Lower leg skin (tissue), 4 donors: ENCODE data around the gene COL4A2. TPM values are rescaled to one million over a fixed set of nuclear protein-coding genes. Genes with fewer than 3 reads are reported as not detected.

Experiments
- DNase-seq, 2 donors: peaks; one replicate each; pipeline ENCODE4 v3.0.0-alpha.2; 2019; ENCODE audit warnings: low spot score in 2 of 2
- H3K4me3 ChIP-seq: fragments of 200-600 bp; sonication (generic); 2 replicates; pipeline ENCODE4 v1.5.1; 2017; ENCODE audit warnings: mild to moderate bottlenecking, low read depth; ENCODE audit not compliant: poor library complexity, severe bottlenecking
- POLR2A ChIP-seq, 2 donors: fragments of 450-650 bp; IDR thresholded peaks; one replicate each; pipeline ENCODE4 v1.6.1; 2016 to 2017; ENCODE audit warnings: antibody characterized with exemption in 2 of 2, mild to moderate bottlenecking in 1 of 2, moderate library complexity in 1 of 2
- WGBS, 2 donors: methylation state at CpG; one replicate each; pipeline ENCODE4 v1.1.5; 2018; 5-methylcytosine and 5-hydroxymethylcytosine counted together
- intact Hi-C: fragments of 100-400 bp; cut with DNase I; formaldehyde crosslinking; loops from one replicate; pipeline ENCODE4 v1.15.0; 2023; ENCODE audit warnings: low total_unique reads
- total RNA-seq, 4 donors: library from RNA; depleted of rRNA; stranded (reverse); fragments of >200 nt; gene quantifications; one replicate each; pipeline ENCODE4 v1.1.0, GENCODE V29; 2016
- TF ChIP-seq, protein P1 (sequence below), 3 donors: fragments of 450-650 bp; IDR thresholded peaks; one replicate each; pipeline ENCODE4 v1.5.1; 2016; ENCODE audit warnings: antibody characterized with exemption in 3 of 3, mild to moderate bottlenecking in 3 of 3, moderate library complexity in 2 of 3

The COL4A2 gene
- total RNA-seq, 4 donors from 2014 or later: 40.8 to 119 (median 58.9) TPM

GRCh38 chr13:110541526-110541920 lies 234.4 kb downstream of the COL4A2 start:
- H3K4me3 ChIP-seq: no peak overlapping the region
- no peak for TF ChIP-seq POLR2A (IDR thresholded peaks at IDR 0.05)
- TF ChIP-seq, protein P1, sequence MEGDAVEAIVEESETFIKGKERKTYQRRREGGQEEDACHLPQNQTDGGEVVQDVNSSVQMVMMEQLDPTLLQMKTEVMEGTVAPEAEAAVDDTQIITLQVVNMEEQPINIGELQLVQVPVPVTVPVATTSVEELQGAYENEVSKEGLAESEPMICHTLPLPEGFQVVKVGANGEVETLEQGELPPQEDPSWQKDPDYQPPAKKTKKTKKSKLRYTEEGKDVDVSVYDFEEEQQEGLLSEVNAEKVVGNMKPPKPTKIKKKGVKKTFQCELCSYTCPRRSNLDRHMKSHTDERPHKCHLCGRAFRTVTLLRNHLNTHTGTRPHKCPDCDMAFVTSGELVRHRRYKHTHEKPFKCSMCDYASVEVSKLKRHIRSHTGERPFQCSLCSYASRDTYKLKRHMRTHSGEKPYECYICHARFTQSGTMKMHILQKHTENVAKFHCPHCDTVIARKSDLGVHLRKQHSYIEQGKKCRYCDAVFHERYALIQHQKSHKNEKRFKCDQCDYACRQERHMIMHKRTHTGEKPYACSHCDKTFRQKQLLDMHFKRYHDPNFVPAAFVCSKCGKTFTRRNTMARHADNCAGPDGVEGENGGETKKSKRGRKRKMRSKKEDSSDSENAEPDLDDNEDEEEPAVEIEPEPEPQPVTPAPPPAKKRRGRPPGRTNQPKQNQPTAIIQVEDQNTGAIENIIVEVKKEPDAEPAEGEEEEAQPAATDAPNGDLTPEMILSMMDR (IDR thresholded peaks at IDR 0.05): no peak
- intact Hi-C loops: no loop called here
- WGBS, 2 donors: 36 to 39% methylated on average over 4 of the region's 4 CpGs
- no peak for DNase-seq

- intact Hi-C loops: no loop called here
- no peak for DNase-seq
- TF ChIP-seq, protein P1 (IDR thresholded peaks at IDR 0.05): no peak
- no peak for TF ChIP-seq POLR2A (IDR thresholded peaks at IDR 0.05)
- 82 to 91% methylated on average over 6 of the region's 6 CpGs for WGBS, 2 donors
- no peak overlapping the region for H3K4me3 ChIP-seq
Observed at GRCh38 chr13:110542169-110542796, 235.2 kb downstream of the COL4A2 start.

- TF ChIP-seq POLR2A (IDR thresholded peaks at IDR 0.05): no peak
- TF ChIP-seq, protein P1 (IDR thresholded peaks at IDR 0.05): no peak
- 96 to 99% methylated on average over 4 of the region's 4 CpGs for WGBS, 2 donors
- H3K4me3 ChIP-seq: no peak overlapping the region
- intact Hi-C loops: no loop called here
- no peak for DNase-seq
Observed at GRCh38 chr13:110546378-110546777, 239.3 kb downstream of the COL4A2 start.

DNA sequence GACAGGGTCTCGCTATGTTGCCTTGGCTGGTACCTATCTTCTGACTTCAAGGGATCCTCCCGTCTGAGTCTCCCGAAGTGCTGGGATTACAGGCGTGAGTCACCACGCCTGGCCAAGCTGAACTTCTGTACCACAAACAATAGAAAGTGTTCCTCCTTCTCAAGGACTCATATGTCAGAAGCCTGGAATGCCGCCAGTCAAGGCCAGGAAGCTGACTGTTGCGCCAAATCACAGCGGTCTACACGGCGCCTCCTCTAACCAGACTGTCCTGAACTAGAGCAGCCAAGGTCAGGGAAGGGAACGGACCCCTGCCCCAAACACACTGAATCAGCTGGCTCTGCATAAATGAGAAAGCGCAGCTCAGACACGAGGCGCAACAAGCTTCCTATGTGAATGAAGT lies 239.8 kb downstream of the COL4A2 start:
- 77 to 93% methylated on average over 14 of the region's 14 CpGs for WGBS, 2 donors
- intact Hi-C loops: no loop called here
- peak; percentile 58 to 94 for DNase-seq

DNA sequence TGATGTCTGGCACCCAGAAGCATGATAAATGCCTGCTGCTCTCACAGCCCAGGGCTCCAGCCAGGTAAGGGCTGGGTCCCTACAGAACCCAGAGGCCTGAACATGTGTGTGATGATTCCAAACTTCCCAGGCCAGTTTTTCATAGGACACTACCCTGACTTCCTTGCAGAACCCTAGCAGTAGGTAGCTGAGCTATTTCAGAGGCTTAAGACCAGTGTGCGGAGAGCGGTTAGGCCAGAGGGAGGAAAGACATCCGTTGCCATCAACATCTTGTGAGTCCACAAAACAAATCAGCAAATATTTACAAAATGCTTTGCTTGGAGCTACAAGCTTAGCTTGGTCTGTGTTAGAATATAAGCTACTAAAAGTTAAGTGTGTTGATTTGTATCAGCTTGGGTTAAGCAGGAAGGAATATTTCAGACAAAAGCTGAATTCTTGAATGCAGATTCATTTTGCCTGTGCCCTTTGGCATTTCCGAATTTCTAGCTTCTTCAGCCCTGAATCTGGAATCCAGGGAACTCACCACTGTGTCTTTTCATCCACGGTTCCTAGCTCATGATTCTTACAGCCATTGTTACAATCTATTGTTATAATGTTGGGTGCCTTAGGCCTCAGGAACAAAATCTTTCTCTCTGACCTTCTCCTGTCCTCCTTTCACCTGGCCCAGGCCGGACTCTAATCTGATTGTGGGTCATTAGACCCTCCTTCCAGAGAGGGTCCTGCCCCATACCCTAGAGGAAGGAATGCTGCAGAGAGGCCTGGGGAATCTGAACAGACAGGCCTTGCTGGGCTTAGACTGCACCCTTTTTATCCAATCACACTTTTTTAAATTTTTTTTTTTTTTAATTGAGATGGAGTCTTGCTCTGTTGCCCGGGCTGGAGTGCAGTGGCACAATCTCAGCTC lies 242.1 kb downstream of the COL4A2 start:
- no peak for TF ChIP-seq POLR2A (IDR thresholded peaks at IDR 0.05)
- TF ChIP-seq, protein P1 (IDR thresholded peaks at IDR 0.05): no peak
- 89 to 91% methylated on average over 7 of the region's 7 CpGs for WGBS, 2 donors
- no peak overlapping the region for H3K4me3 ChIP-seq
- intact Hi-C loops: no loop called here
- DNase-seq: no peak

More for the DNA sequence above, 239.8 kb downstream of the COL4A2 start:
- H3K4me3 ChIP-seq: no peak overlapping the region
- TF ChIP-seq, protein P1 (IDR thresholded peaks at IDR 0.05): no peak
- no peak for TF ChIP-seq POLR2A (IDR thresholded peaks at IDR 0.05)
